ENCODE data around the gene TNNT2. TPM values are rescaled to one million over a fixed set of nuclear protein-coding genes. Genes with fewer than 3 reads are reported as not detected.

Gene TNNT2
- total RNA-seq, 1 donor from 2014 or later, result not detected

GRCh38 chr1:201360486-201360885 lies 17.0 kb downstream of the TNNT2 start:
- Mint-ChIP-seq H3K36me3 (ENCODE audit: low read depth) (no peaks in the 10 kb centered on the region), H3K4me1 (no peaks in the 10 kb centered on the region), H3K4me3 (no peak overlapping the region), H3K27ac (ENCODE audit: unreplicated experiment) (no peak overlapping the region), H3K27me3 (ENCODE audit: low read depth) (no peaks in the 10 kb centered on the region), H3K9me3 (no peaks in the 10 kb centered on the region)
- DNase-seq (ENCODE audit: low read depth, low spot score), result no peak
- no peak for TF ChIP-seq CTCF (conservative IDR thresholded peaks at IDR 0.05)

- no peaks in the 10 kb centered on the region for H3K9me3 Mint-ChIP-seq
- no peaks in the 10 kb centered on the region for H3K4me1 Mint-ChIP-seq
- no peaks in the 10 kb centered on the region for H3K27me3 Mint-ChIP-seq (ENCODE audit: low read depth)
- no peak overlapping the region for H3K4me3 Mint-ChIP-seq
- no peak for DNase-seq (ENCODE audit: low read depth, low spot score)
- H3K36me3 Mint-ChIP-seq (ENCODE audit: low read depth), result no peaks in the 10 kb centered on the region
- TF ChIP-seq CTCF (conservative IDR thresholded peaks at IDR 0.05), result no peak
- no peak overlapping the region for H3K27ac Mint-ChIP-seq (ENCODE audit: unreplicated experiment)
Observed at GRCh38 chr1:201359873-201360210, 17.6 kb downstream of the TNNT2 start.

- H3K4me1 Mint-ChIP-seq, result no peaks in the 10 kb centered on the region
- no peak for TF ChIP-seq CTCF (conservative IDR thresholded peaks at IDR 0.05)
- no peaks in the 10 kb centered on the region for H3K9me3 Mint-ChIP-seq
- no peaks in the 10 kb centered on the region for H3K36me3 Mint-ChIP-seq (ENCODE audit: low read depth)
- no peak overlapping the region for H3K4me3 Mint-ChIP-seq
- no peak for DNase-seq (ENCODE audit: low read depth, low spot score)
- H3K27ac Mint-ChIP-seq (ENCODE audit: unreplicated experiment), result no peak overlapping the region
- no peaks in the 10 kb centered on the region for H3K27me3 Mint-ChIP-seq (ENCODE audit: low read depth)
Observed at GRCh38 chr1:201359031-201359872, 18.2 kb downstream of the TNNT2 start.

GRCh38 chr1:201358596-201358995 lies 18.9 kb downstream of the TNNT2 start:
- no peaks in the 10 kb centered on the region for H3K4me1 Mint-ChIP-seq
- H3K4me3 Mint-ChIP-seq, result no peak overlapping the region
- H3K36me3 Mint-ChIP-seq (ENCODE audit: low read depth), result no peaks in the 10 kb centered on the region
- no peaks in the 10 kb centered on the region for H3K9me3 Mint-ChIP-seq
- H3K27ac Mint-ChIP-seq (ENCODE audit: unreplicated experiment), result no peak overlapping the region
- DNase-seq (ENCODE audit: low read depth, low spot score), result no peak
- TF ChIP-seq CTCF (conservative IDR thresholded peaks at IDR 0.05), result no peak
- H3K27me3 Mint-ChIP-seq (ENCODE audit: low read depth), result no peaks in the 10 kb centered on the region

GRCh38 chr1:201357636-201358348 lies 19.7 kb downstream of the TNNT2 start:
- TF ChIP-seq CTCF (conservative IDR thresholded peaks at IDR 0.05), result no peak
- no peak overlapping the region for H3K4me3 Mint-ChIP-seq
- H3K9me3 Mint-ChIP-seq, result no peaks in the 10 kb centered on the region
- no peaks in the 10 kb centered on the region for H3K27me3 Mint-ChIP-seq (ENCODE audit: low read depth)
- DNase-seq (ENCODE audit: low read depth, low spot score), result no peak
- no peak overlapping the region for H3K27ac Mint-ChIP-seq (ENCODE audit: unreplicated experiment)
- no peaks in the 10 kb centered on the region for H3K4me1 Mint-ChIP-seq
- H3K36me3 Mint-ChIP-seq (ENCODE audit: low read depth), result no peaks in the 10 kb centered on the region
